Mesendoderm (in vitro differentiated cells): ENCODE results near the gene PAQR5.

Source experiments
- DNase-seq: peaks from one replicate; pipeline ENCODE4 v3.0.0; 2013
- H2AK5ac ChIP-seq: 2 replicates; pipeline ENCODE4 v1.6.1; 2013; ENCODE audit warnings: low read length, inconsistent platforms
- H2BK120ac ChIP-seq: 2 replicates; pipeline ENCODE4 v1.6.1; 2013; ENCODE audit warnings: low read depth, mild to moderate bottlenecking, low read length, moderate library complexity, mixed read lengths
- H2BK15ac ChIP-seq: replicated peaks from 2 replicates; pipeline ENCODE4 v1.6.1; 2013; ENCODE audit warnings: low read depth, mild to moderate bottlenecking, moderate library complexity
- H2BK5ac ChIP-seq: 2 replicates; pipeline ENCODE4 v1.6.1; 2013; ENCODE audit warnings: low read length, inconsistent platforms
- H3K18ac ChIP-seq: 2 replicates; pipeline ENCODE4 v1.6.1; 2013; ENCODE audit warnings: mild to moderate bottlenecking, low read length, mixed read lengths
- H3K23ac ChIP-seq: one replicate; pipeline ENCODE4 v1.6.1; 2013; ENCODE audit warnings: low read length
- H3K27ac ChIP-seq: 2 replicates; pipeline ENCODE4 v1.5.1; 2013; ENCODE audit warnings: low read depth, mild to moderate bottlenecking, inconsistent platforms, low read length, moderate library complexity
- H3K27me3 ChIP-seq: 2 replicates; pipeline ENCODE4 v1.6.1; 2013; ENCODE audit warnings: low read length, control low read depth, mild to moderate bottlenecking, inconsistent platforms; ENCODE audit not compliant: insufficient read depth, poor library complexity
- H3K36me3 ChIP-seq: 2 replicates; pipeline ENCODE4 v1.6.1; 2013; ENCODE audit warnings: low read length, inconsistent platforms; ENCODE audit not compliant: control insufficient read depth, insufficient read depth
- H3K4ac ChIP-seq: one replicate; pipeline ENCODE4 v1.6.1; 2013; ENCODE audit warnings: low read depth, mild to moderate bottlenecking, low read length, moderate library complexity
- H3K4me1 ChIP-seq: 2 replicates; pipeline ENCODE4 v1.6.1; 2013; ENCODE audit warnings: low read depth, low read length, inconsistent platforms; ENCODE audit not compliant: control insufficient read depth
- H3K4me2 ChIP-seq: 2 replicates; pipeline ENCODE4 v1.6.1; 2013; ENCODE audit warnings: low read length
- H3K4me3 ChIP-seq: 2 replicates; pipeline ENCODE4 v1.5.1; 2013; ENCODE audit warnings: mild to moderate bottlenecking, low read length
- H3K56ac ChIP-seq: one replicate; pipeline ENCODE4 v1.6.1; 2013; ENCODE audit warnings: low read length
- H3K79me1 ChIP-seq: 2 replicates; pipeline ENCODE4 v1.6.1; 2013; ENCODE audit warnings: low read length, inconsistent platforms
- H3K79me2 ChIP-seq: 2 replicates; pipeline ENCODE4 v1.6.1; 2013; ENCODE audit warnings: mild to moderate bottlenecking, low read length; ENCODE audit not compliant: control insufficient read depth, insufficient read depth
- H3K9ac ChIP-seq: 2 replicates; pipeline ENCODE4 v1.6.1; 2013; ENCODE audit warnings: low read length, inconsistent platforms
- H4K5ac ChIP-seq: one replicate; pipeline ENCODE4 v1.6.1; 2013; ENCODE audit warnings: low read length
- H4K8ac ChIP-seq: one replicate; pipeline ENCODE4 v1.6.1; 2013; ENCODE audit warnings: low read depth, mild to moderate bottlenecking, control low read depth, low read length, moderate library complexity
- WGBS: extraction: QIAGEN DNeasy Blood & Tissue Kit; methylation state at CpG from one replicate; pipeline ENCODE4 v1.1.7; 2013; ENCODE audit warnings: low lambda C conversion rate, missing lambda C conversion rate; ENCODE audit not compliant: insufficient coverage; ENCODE audit errors: extremely low coverage; 5-methylcytosine and 5-hydroxymethylcytosine counted together

The PAQR5 gene

GRCh38 chr15:69384626-69385598 is 86.2 kb downstream of the PAQR5 start:
- no peak overlapping the region for H4K8ac ChIP-seq
- H3K18ac ChIP-seq: no peak overlapping the region
- H3K4me1 ChIP-seq: no peaks in the 10 kb centered on the region
- no peak overlapping the region for H4K5ac ChIP-seq
- H3K56ac ChIP-seq: no peak overlapping the region
- H3K79me2 ChIP-seq: no peaks in the 10 kb centered on the region
- no CpG with 5 or more reads among the region's 12 CpGs for WGBS
- no peaks in the 10 kb centered on the region for H3K79me1 ChIP-seq
- no peak overlapping the region for H2BK15ac ChIP-seq
- no peak overlapping the region for H3K23ac ChIP-seq
- no peak overlapping the region for H2BK120ac ChIP-seq
- H3K4me2 ChIP-seq: no peak overlapping the region
- no peak overlapping the region for H2AK5ac ChIP-seq
- H3K9ac ChIP-seq: no peak overlapping the region
- H2BK5ac ChIP-seq: no peak overlapping the region
- no peaks in the 10 kb centered on the region for H3K36me3 ChIP-seq
- no peaks in the 10 kb centered on the region for H3K27me3 ChIP-seq
- no peak overlapping the region for H3K4ac ChIP-seq
- DNase-seq: no peak
- no peak overlapping the region for H3K4me3 ChIP-seq
- H3K27ac ChIP-seq: no peak overlapping the region

GRCh38 chr15:69385831-69386230 is 87.1 kb downstream of the PAQR5 start:
- H3K27ac ChIP-seq: no peak overlapping the region
- 100% methylated on average over 2 of the region's 2 CpGs for WGBS

GRCh38 chr15:69386284-69386683 is 87.6 kb downstream of the PAQR5 start:
- Histone ChIP-seq H3K79me1 (no peaks in the 10 kb centered on the region), H3K4me1 (no peaks in the 10 kb centered on the region), H3K56ac (no peak overlapping the region), H3K4me2 (no peak overlapping the region), H4K5ac (no peak overlapping the region), H3K9ac (no peak overlapping the region), H2BK5ac (no peak overlapping the region), H3K4ac (no peak overlapping the region), H3K27ac (no peak overlapping the region), H2BK15ac (no peak overlapping the region), H3K18ac (no peak overlapping the region), H2BK120ac (no peak overlapping the region), H2AK5ac (no peak overlapping the region), H3K27me3 (no peaks in the 10 kb centered on the region), H3K23ac (no peak overlapping the region), H3K36me3 (no peaks in the 10 kb centered on the region), H4K8ac (no peak overlapping the region), H3K79me2 (no peaks in the 10 kb centered on the region), H3K4me3 (no peak overlapping the region)
- no peak for DNase-seq
- 100% methylated on average over 1 of the region's 7 CpGs for WGBS

More at GRCh38 chr15:69385831-69386230, 87.1 kb downstream of the PAQR5 start:
- Histone ChIP-seq H2AK5ac (no peak overlapping the region), H3K4me2 (no peak overlapping the region), H3K23ac (no peak overlapping the region), H3K4me1 (no peaks in the 10 kb centered on the region), H3K4me3 (no peak overlapping the region), H3K27me3 (no peaks in the 10 kb centered on the region), H3K79me2 (no peaks in the 10 kb centered on the region), H3K9ac (no peak overlapping the region), H4K8ac (no peak overlapping the region), H2BK15ac (no peak overlapping the region), H2BK5ac (no peak overlapping the region), H3K79me1 (no peaks in the 10 kb centered on the region), H2BK120ac (no peak overlapping the region), H3K18ac (no peak overlapping the region), H3K4ac (no peak overlapping the region), H3K56ac (no peak overlapping the region), H4K5ac (no peak overlapping the region), H3K36me3 (no peaks in the 10 kb centered on the region)
- no peak for DNase-seq

GRCh38 chr15:69388260-69388705 is 89.6 kb downstream of the PAQR5 start:
- H3K4me1 ChIP-seq: no peaks in the 10 kb centered on the region
- H4K5ac ChIP-seq: no peak overlapping the region
- H3K27ac ChIP-seq: no peak overlapping the region
- H3K36me3 ChIP-seq: no peaks in the 10 kb centered on the region
- H2BK15ac ChIP-seq: no peak overlapping the region
- no peak overlapping the region for H3K56ac ChIP-seq
- H4K8ac ChIP-seq: no peak overlapping the region
- no peaks in the 10 kb centered on the region for H3K79me1 ChIP-seq
- H2BK120ac ChIP-seq: no peak overlapping the region
- DNase-seq: peak; percentile 49
- no peak overlapping the region for H2AK5ac ChIP-seq
- H3K23ac ChIP-seq: no peak overlapping the region
- no peak overlapping the region for H3K4ac ChIP-seq
- no peaks in the 10 kb centered on the region for H3K27me3 ChIP-seq
- H3K4me2 ChIP-seq: no peak overlapping the region
- no CpG with 5 or more reads among the region's 6 CpGs for WGBS
- no peak overlapping the region for H3K18ac ChIP-seq
- H3K4me3 ChIP-seq: no peak overlapping the region
- no peak overlapping the region for H3K9ac ChIP-seq
- no peaks in the 10 kb centered on the region for H3K79me2 ChIP-seq
- H2BK5ac ChIP-seq: no peak overlapping the region

- no peak overlapping the region for H3K4ac ChIP-seq
- no peak overlapping the region for H4K8ac ChIP-seq
- no peak overlapping the region for H3K18ac ChIP-seq
- H3K23ac ChIP-seq: no peak overlapping the region
- H2BK120ac ChIP-seq: no peak overlapping the region
- no CpG with 5 or more reads among the region's 7 CpGs for WGBS
- H3K56ac ChIP-seq: no peak overlapping the region
- H2BK5ac ChIP-seq: no peak overlapping the region
- no peak overlapping the region for H3K27ac ChIP-seq
- H3K27me3 ChIP-seq: no peaks in the 10 kb centered on the region
- no peak overlapping the region for H4K5ac ChIP-seq
- no peaks in the 10 kb centered on the region for H3K79me1 ChIP-seq
- H3K4me1 ChIP-seq: no peaks in the 10 kb centered on the region
- no peak overlapping the region for H2BK15ac ChIP-seq
- no peaks in the 10 kb centered on the region for H3K79me2 ChIP-seq
- no peak overlapping the region for H3K9ac ChIP-seq
- no peak overlapping the region for H2AK5ac ChIP-seq
- DNase-seq: no peak
- no peak overlapping the region for H3K4me3 ChIP-seq
- no peaks in the 10 kb centered on the region for H3K36me3 ChIP-seq
- no peak overlapping the region for H3K4me2 ChIP-seq
Measured at GRCh38 chr15:69389426-69389825, 90.7 kb downstream of the PAQR5 start.
